Breast epithelium (tissue), 4 donors: ENCODE data around the gene METTL24. TPM values are rescaled to one million over a fixed set of nuclear protein-coding genes. Genes with fewer than 3 reads are reported as not detected.

Source experiments
- DNase-seq, 2 donors: peaks; one replicate each; pipeline ENCODE4 v3.0.0-alpha.2; 2019; ENCODE audit warnings: low spot score in 2 of 2
- H3K27ac ChIP-seq, 2 donors: fragments of 200-600 bp; sonication (generic) in 1 of 2; one replicate each; pipeline ENCODE4 v1.5.1; 2016 to 2019; ENCODE audit warnings: mild to moderate bottlenecking in 1 of 2
- H3K27me3 ChIP-seq, 2 donors: fragments of 200-600 bp; sonication (generic) in 1 of 2; one replicate each; pipeline versions ENCODE4 v1.5.1 to v1.6.0; 2017 to 2019; ENCODE audit warnings: control low read depth in 1 of 2, mild to moderate bottlenecking in 1 of 2
- H3K36me3 ChIP-seq: fragments of 200-600 bp; one replicate; pipeline ENCODE4 v1.5.1; 2019
- H3K4me1 ChIP-seq, 2 donors: fragments of 200-600 bp; sonication (generic); one replicate each; pipeline ENCODE4 v1.5.1; 2016 to 2019; ENCODE audit warnings: control low read depth in 1 of 2
- H3K4me3 ChIP-seq, 3 donors: fragments of 200-600 bp; sonication (generic); 1 replicate in 2 of 3; 2 replicates in 1 of 3; pipeline ENCODE4 v1.5.1; 2016 to 2019; ENCODE audit warnings: mild to moderate bottlenecking in 3 of 3, moderate library complexity in 2 of 3
- H3K9me3 ChIP-seq, 2 donors: fragments of 200-600 bp; sonication (generic) in 1 of 2; one replicate each; pipeline ENCODE4 v1.5.1; 2016 to 2019; ENCODE audit warnings: control low read depth in 1 of 2
- POLR2A ChIP-seq: fragments of 450-650 bp; IDR thresholded peaks from one replicate; pipeline ENCODE4 v1.6.1; 2016; ENCODE audit warnings: antibody characterized with exemption, mild to moderate bottlenecking, moderate library complexity
- POLR2AphosphoS5 ChIP-seq, 3 donors: sonication (generic); formaldehyde crosslinking; IDR thresholded peaks; one replicate each; pipeline ENCODE4 v1.6.1; 2017; ENCODE audit warnings: antibody characterized with exemption in 3 of 3
- intact Hi-C: fragments of 100-400 bp; cut with DNase I; formaldehyde crosslinking; loops from one replicate; pipeline ENCODE4 v1.15.1; 2023; ENCODE audit warnings: low total_unique reads
- total RNA-seq, 3 donors: library from RNA; depleted of rRNA; stranded (reverse); fragments of >200 nt; gene quantifications; one replicate each; pipeline ENCODE4 v1.1.0, GENCODE V29; 2016
- TF ChIP-seq, protein P1 (sequence below), 3 donors: fragments of 450-650 bp; IDR thresholded peaks; one replicate each; pipeline ENCODE4 v1.5.1; 2016 to 2017; ENCODE audit warnings: antibody characterized with exemption in 3 of 3, mild to moderate bottlenecking in 3 of 3, moderate library complexity in 3 of 3

METTL24 gene
- total RNA-seq, 3 donors from 2014 or later: 0.96 to 6.6 (median 3.4) TPM

DNA sequence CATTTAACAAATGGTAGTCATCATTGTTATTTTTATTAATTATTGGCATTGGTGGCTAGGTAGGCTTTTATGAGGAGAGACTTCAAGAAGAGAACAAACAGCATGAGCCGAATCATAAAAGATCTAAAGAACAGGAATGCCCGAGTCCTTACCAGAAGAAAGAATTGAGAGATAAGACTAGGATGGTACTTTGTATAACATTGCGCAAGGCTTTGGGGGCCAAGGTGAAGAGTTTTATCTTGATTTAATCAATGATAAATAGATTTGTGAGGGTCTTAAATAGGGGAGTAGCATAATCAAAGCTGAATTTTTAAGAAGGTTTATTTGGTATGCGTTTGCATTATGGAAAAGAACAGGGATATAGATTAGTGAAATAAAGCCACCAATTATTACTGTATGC lies 162.5 kb downstream of the METTL24 start:
- Histone ChIP-seq H3K4me3 (no peak overlapping the region), H3K27me3 (no peaks in the 10 kb centered on the region), H3K36me3 (no peaks in the 10 kb centered on the region), H3K4me1 (no peaks in the 10 kb centered on the region), H3K9me3 (no peaks in the 10 kb centered on the region), H3K27ac (no peak overlapping the region)
- TF ChIP-seq POLR2A: no peak
- no peak for TF ChIP-seq POLR2AphosphoS5 (IDR thresholded peaks at IDR 0.05)
- TF ChIP-seq, protein P1, sequence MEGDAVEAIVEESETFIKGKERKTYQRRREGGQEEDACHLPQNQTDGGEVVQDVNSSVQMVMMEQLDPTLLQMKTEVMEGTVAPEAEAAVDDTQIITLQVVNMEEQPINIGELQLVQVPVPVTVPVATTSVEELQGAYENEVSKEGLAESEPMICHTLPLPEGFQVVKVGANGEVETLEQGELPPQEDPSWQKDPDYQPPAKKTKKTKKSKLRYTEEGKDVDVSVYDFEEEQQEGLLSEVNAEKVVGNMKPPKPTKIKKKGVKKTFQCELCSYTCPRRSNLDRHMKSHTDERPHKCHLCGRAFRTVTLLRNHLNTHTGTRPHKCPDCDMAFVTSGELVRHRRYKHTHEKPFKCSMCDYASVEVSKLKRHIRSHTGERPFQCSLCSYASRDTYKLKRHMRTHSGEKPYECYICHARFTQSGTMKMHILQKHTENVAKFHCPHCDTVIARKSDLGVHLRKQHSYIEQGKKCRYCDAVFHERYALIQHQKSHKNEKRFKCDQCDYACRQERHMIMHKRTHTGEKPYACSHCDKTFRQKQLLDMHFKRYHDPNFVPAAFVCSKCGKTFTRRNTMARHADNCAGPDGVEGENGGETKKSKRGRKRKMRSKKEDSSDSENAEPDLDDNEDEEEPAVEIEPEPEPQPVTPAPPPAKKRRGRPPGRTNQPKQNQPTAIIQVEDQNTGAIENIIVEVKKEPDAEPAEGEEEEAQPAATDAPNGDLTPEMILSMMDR (IDR thresholded peaks at IDR 0.05): no peak
- DNase-seq: no peak
- intact Hi-C loops: no loop called here

Other genes starting within 250 kb of the METTL24 start
- 10 to 100 TPM; 11.4 to 19.7 (median 12.3) TPM for gene WASF1, start 178.7 kb downstream of the METTL24 start, total RNA-seq
- gene CDC40, start 177.9 kb downstream of the METTL24 start, total RNA-seq: 10 to 100 TPM; 17.8 to 27.4 (median 20.3) TPM
- gene DDO, start 57.2 kb upstream of the METTL24 start, total RNA-seq: 1 to 10 TPM; 1.6 to 4.7 (median 2.0) TPM
- 1 to 10 TPM in 1 of 3 donors, under 1 TPM in 2; 0.15 to 2.9 (median 0.33) TPM for gene SLC22A16, start 118.3 kb upstream of the METTL24 start, total RNA-seq